Measurements from ENCODE around the gene CEP128.

DNA sequence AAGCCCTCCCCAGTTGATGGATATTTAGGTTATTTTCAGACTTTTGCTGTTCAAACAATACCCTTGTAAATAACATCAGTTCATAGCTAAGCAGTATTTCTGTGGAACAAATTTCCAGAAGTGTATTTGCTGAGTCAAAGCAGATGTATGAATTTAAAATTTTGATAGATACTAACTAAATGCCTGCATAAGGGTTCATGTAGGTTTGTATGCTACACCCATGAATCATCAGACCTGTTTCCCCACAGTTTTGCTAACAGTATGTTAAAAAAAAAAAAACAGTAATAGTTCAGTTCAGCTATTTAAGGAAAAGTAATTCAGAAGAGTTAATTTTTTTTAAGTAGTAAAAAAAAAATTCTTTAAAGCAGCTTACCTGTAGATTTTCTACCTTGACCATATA lies 494.1 kb downstream of the CEP128 start:
- no peak for TF ChIP-seq POLR2A (IDR thresholded peaks at IDR 0.05)
- no peak for TF ChIP-seq EP300 (IDR thresholded peaks at IDR 0.05)
- no peak for TF ChIP-seq CTCF (IDR thresholded peaks at IDR 0.05)
- TF ChIP-seq POLR2AphosphoS5 (IDR thresholded peaks at IDR 0.05), result no peak

Data from stomach (tissue), 4 donors.